DND-41 (cell line): ENCODE data around the gene SNF8.
A peak's percentile ranks its signal among the peaks of the same experiment; 100 is the strongest.

ENCODE experiments used
- ATAC-seq: fragments of 200-7000 bp; cut with Tn5 transposase; 3 replicates; pipeline ENCODE4 v1.9.1; 2021; ENCODE audit warnings: low read depth; ENCODE audit not compliant: insufficient read depth
- DNase-seq: peaks from one replicate; pipeline ENCODE4 v3.0.0-alpha.2; 2020
- H2AFZ ChIP-seq: 2 replicates; pipeline ENCODE4 v1.6.0; 2012; ENCODE audit warnings: low read depth, low read length
- H3K27ac ChIP-seq: 2 replicates; pipeline ENCODE4 v1.5.1; 2012; ENCODE audit warnings: low read length, inconsistent platforms
- H3K27me3 ChIP-seq: fragments of 200-600 bp; sonication (generic); 2 replicates; pipeline ENCODE4 v1.6.0; 2012; ENCODE audit warnings: low read length, mild to moderate bottlenecking, inconsistent platforms; ENCODE audit not compliant: insufficient read depth, poor library complexity
- H3K36me3 ChIP-seq: 2 replicates; pipeline ENCODE4 v1.5.1; 2012; ENCODE audit warnings: low read length, inconsistent platforms; ENCODE audit not compliant: insufficient read depth
- H3K4me1 ChIP-seq: 2 replicates; pipeline ENCODE4 v1.5.1; 2012; ENCODE audit warnings: mild to moderate bottlenecking, low read length; ENCODE audit not compliant: insufficient read depth
- H3K4me2 ChIP-seq: 2 replicates; pipeline ENCODE4 v1.6.0; 2012; ENCODE audit warnings: mild to moderate bottlenecking, moderate library complexity, low read length, inconsistent platforms; ENCODE audit not compliant: insufficient read depth
- H3K4me3 ChIP-seq, 2 experiments: fragments of 200-600 bp in 1 of 2; shearing (Covaris generic) in 1 of 2; 2 replicates each; pipeline ENCODE4 v1.5.1; 2012 to 2016; ENCODE audit warnings: inconsistent platforms in 2 of 2, low read length in 2 of 2, mild to moderate bottlenecking in 2 of 2, low read depth in 1 of 2, moderate library complexity in 1 of 2
- H3K79me2 ChIP-seq: 2 replicates; pipeline ENCODE4 v1.6.0; 2012; ENCODE audit warnings: low read length, inconsistent platforms; ENCODE audit not compliant: insufficient read depth
- H3K9ac ChIP-seq: 2 replicates; pipeline ENCODE4 v1.6.0; 2012; ENCODE audit warnings: low read depth, mild to moderate bottlenecking, inconsistent platforms, low read length, moderate library complexity
- H3K9me3 ChIP-seq: 2 replicates; pipeline ENCODE4 v1.5.1; 2012; ENCODE audit warnings: low read length, moderate library complexity, mild to moderate bottlenecking, inconsistent platforms; ENCODE audit not compliant: insufficient read depth, severe bottlenecking
- H4K20me1 ChIP-seq: 2 replicates; pipeline ENCODE4 v1.6.0; 2012; ENCODE audit warnings: low read length; ENCODE audit not compliant: insufficient read depth
- CTCF ChIP-seq: IDR thresholded peaks from 2 replicates; pipeline ENCODE4 v1.5.1; 2012; ENCODE audit warnings: borderline replicate concordance, low read length, moderate library complexity, mild to moderate bottlenecking; ENCODE audit not compliant: poor library complexity, severe bottlenecking; ENCODE audit errors: extremely low read depth
- EZH2 ChIP-seq: IDR thresholded peaks from 3 replicates; pipeline ENCODE4 v1.6.1; 2012; ENCODE audit warnings: borderline replicate concordance, low read depth, mild to moderate bottlenecking, moderate library complexity, low read length, inconsistent platforms; ENCODE audit not compliant: severe bottlenecking

The SNF8 gene

GRCh38 chr17:48961516-48962233, 17.0 kb upstream of the SNF8 start:
- Histone ChIP-seq H3K9ac (no peak overlapping the region), H2AFZ (no peak overlapping the region), H3K9me3 (no peaks in the 10 kb centered on the region), H4K20me1 (no peaks in the 10 kb centered on the region), H3K27me3 (peaks cover 27% of the 10 kb centered on the region), H3K36me3 (no peaks in the 10 kb centered on the region), H3K27ac (no peak overlapping the region), H3K79me2 (no peaks in the 10 kb centered on the region), H3K4me3 (no peak overlapping the region), H3K4me1 (no peaks in the 10 kb centered on the region), H3K4me2 (no peak overlapping the region)
- TF ChIP-seq EZH2 (no peak), CTCF (no peak)
- no peak for ATAC-seq
- no peak for DNase-seq

GRCh38 chr17:48960834-48961515, 16.3 kb upstream of the SNF8 start:
- no peaks in the 10 kb centered on the region for H3K36me3 ChIP-seq
- H4K20me1 ChIP-seq = no peaks in the 10 kb centered on the region
- no peaks in the 10 kb centered on the region for H3K4me1 ChIP-seq
- ATAC-seq (no peak), DNase-seq (no peak)
- TF ChIP-seq CTCF (no peak), EZH2 (no peak)
- H2AFZ ChIP-seq = no peak overlapping the region
- H3K4me2 ChIP-seq = no peak overlapping the region
- no peak overlapping the region for H3K27ac ChIP-seq
- H3K27me3 ChIP-seq = peaks cover 27% of the 10 kb centered on the region
- no peak overlapping the region for H3K4me3 ChIP-seq
- no peaks in the 10 kb centered on the region for H3K9me3 ChIP-seq
- no peak overlapping the region for H3K9ac ChIP-seq
- H3K79me2 ChIP-seq = no peaks in the 10 kb centered on the region

- no peak overlapping the region for H3K9ac ChIP-seq
- no peaks in the 10 kb centered on the region for H3K4me1 ChIP-seq
- no peak overlapping the region for H3K4me3 ChIP-seq
- no peaks in the 10 kb centered on the region for H4K20me1 ChIP-seq
- no peak for DNase-seq
- H2AFZ ChIP-seq = no peak overlapping the region
- no peak overlapping the region for H3K4me2 ChIP-seq
- ATAC-seq = no peak
- peaks cover 5% of the 10 kb centered on the region for H3K27me3 ChIP-seq
- H3K36me3 ChIP-seq = no peaks in the 10 kb centered on the region
- H3K79me2 ChIP-seq = no peaks in the 10 kb centered on the region
- TF ChIP-seq CTCF = peak; percentile 30
- TF ChIP-seq EZH2 = no peak
- no peaks in the 10 kb centered on the region for H3K9me3 ChIP-seq
- H3K27ac ChIP-seq = no peak overlapping the region
Measured at GRCh38 chr17:48954300-48954755, 9.7 kb upstream of the SNF8 start.
